NCI-H510A (cell line): Measurements from ENCODE around the gene SLC12A5.

ENCODE experiments used
- DNase-seq: peaks from one replicate; lab custom pipeline; 2025; lab: John Stamatoyannopoulos, UW

SLC12A5 gene

DNA sequence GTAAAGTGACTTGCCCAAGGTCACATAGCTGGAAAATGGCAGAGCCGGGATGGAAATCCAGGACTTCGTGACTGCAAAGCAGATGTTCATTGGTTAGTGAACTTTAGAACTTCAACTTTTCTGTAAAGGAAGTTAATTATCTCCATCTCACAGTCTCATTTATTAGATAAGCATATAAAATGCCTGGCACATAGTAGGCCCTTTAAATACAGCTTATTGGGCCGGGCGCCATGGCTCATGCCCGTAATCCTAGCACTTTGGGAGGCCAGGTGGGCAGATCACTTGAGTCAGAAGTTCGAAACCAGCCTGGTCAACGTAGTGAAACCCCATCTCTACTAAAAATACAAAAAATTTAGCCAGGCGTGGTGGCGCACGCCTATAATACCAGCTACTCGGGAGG, 22.1 kb upstream of the SLC12A5 start:
- DNase-seq, result no peak

DNA sequence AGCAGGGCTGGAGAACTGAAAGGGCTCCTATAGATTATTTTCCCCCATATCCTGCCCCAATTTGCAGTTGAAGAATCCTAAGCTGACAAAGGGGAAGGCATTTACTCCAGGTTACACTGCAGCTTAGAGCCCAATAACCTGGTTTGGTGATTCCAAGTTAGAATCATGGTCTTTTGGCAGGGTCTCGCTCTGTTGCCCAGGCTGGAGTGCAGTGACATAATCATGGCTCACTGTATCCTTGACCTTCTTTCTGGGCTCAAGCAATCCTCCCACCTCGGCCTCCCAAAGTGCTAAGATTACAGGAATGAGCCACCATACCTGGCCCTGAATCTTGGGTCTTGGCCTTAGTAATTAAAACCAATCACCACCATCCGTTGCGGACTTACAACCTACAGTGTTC, 21.3 kb upstream of the SLC12A5 start:
- no peak for DNase-seq

DNA sequence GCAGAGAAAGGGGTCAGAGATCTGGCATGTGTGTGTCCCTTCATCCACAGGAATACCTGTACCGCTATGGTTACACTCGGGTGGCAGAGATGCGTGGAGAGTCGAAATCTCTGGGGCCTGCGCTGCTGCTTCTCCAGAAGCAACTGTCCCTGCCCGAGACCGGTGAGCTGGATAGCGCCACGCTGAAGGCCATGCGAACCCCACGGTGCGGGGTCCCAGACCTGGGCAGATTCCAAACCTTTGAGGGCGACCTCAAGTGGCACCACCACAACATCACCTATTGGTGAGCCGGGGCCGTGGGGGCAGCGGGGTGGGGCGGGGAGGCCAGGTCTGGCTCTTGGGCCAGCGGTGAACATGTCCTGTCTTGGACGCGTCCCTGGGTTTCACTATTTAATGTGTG, 19.2 kb upstream of the SLC12A5 start:
- DNase-seq, result no peak

DNA sequence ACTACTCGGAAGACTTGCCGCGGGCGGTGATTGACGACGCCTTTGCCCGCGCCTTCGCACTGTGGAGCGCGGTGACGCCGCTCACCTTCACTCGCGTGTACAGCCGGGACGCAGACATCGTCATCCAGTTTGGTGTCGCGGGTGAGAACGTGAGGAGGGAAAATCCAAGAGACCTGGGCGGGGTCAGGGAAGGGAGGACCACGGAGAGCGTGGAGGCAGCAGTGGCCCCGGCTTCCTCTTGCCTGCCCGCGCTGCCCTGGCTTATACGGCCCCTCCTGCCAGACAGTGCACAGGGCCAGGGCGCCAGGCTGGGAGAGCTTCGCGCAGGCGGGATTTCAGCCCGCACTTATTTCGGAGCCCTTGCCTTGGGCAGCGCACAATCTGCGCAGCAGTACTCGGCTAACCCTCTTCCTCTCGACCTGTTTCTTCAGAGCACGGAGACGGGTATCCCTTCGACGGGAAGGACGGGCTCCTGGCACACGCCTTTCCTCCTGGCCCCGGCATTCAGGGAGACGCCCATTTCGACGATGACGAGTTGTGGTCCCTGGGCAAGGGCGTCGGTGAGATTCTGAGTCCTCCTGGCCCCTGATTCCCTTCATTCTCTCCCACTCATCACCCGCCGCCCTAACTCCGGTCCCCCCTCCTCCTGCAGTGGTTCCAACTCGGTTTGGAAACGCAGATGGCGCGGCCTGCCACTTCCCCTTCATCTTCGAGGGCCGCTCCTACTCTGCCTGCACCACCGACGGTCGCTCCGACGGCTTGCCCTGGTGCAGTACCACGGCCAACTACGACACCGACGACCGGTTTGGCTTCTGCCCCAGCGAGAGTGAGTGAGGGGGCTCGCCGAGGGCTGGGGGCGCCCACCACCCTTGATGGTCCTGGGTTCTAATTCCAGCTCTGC, 18.3 kb upstream of the SLC12A5 start:
- no peak for DNase-seq

DNA sequence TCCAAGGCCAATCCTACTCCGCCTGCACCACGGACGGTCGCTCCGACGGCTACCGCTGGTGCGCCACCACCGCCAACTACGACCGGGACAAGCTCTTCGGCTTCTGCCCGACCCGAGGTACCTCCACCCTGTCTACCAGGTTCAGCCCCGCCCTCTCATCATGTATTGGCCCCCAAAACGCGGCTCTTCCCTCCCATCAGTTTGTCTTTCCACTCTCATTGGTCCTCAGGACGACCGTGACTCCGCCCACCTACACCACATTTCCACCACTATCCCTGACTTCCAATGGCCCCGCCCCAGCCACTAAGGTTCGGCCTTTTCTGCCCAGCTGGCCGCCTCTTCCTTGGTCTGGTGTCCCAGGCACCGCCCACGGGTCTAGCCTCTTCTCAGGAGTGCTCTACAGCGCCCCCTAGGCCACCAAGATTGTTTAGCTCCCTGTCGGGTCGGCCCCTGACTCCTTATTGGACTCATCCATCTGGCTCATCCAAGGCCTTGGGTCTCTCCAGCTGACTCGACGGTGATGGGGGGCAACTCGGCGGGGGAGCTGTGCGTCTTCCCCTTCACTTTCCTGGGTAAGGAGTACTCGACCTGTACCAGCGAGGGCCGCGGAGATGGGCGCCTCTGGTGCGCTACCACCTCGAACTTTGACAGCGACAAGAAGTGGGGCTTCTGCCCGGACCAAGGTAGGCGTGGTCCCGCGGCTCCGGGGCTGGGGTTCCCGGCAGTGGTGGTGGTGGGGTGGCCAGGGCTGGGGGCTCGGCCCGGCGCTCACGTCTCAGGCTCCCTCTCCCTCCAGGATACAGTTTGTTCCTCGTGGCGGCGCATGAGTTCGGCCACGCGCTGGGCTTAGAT, 17.2 kb upstream of the SLC12A5 start:
- DNase-seq, result no peak

DNA sequence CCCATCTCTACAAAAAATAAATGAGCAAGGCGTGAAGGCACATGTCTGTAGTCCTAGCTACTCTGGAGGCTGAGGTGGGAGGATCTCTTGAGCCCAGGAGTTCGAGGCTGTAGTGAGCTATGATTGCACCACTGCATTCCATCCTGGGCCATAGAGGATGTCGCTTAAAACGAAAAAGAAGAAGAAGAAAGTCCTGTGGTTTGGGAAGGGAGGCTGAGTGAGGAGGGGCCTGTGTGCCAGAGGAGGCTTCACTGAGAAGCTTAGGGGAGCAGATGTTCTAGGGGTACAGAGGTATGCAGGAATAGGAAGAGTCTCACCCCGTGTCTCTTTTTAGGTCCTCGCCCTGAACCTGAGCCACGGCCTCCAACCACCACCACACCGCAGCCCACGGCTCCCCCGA, 16.1 kb upstream of the SLC12A5 start:
- DNase-seq, result no peak

DNA sequence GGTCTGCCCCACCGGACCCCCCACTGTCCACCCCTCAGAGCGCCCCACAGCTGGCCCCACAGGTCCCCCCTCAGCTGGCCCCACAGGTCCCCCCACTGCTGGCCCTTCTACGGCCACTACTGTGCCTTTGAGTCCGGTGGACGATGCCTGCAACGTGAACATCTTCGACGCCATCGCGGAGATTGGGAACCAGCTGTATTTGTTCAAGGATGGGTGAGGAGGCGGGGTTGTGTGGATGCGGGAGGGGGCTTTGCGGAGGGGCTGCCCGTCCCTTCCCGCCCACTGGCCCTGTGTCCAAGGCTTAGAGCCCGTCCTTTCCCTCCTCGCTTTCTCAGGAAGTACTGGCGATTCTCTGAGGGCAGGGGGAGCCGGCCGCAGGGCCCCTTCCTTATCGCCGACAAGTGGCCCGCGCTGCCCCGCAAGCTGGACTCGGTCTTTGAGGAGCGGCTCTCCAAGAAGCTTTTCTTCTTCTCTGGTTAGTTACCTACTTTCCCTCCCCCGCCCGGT, 15.6 kb upstream of the SLC12A5 start:
- DNase-seq, result no peak

DNA sequence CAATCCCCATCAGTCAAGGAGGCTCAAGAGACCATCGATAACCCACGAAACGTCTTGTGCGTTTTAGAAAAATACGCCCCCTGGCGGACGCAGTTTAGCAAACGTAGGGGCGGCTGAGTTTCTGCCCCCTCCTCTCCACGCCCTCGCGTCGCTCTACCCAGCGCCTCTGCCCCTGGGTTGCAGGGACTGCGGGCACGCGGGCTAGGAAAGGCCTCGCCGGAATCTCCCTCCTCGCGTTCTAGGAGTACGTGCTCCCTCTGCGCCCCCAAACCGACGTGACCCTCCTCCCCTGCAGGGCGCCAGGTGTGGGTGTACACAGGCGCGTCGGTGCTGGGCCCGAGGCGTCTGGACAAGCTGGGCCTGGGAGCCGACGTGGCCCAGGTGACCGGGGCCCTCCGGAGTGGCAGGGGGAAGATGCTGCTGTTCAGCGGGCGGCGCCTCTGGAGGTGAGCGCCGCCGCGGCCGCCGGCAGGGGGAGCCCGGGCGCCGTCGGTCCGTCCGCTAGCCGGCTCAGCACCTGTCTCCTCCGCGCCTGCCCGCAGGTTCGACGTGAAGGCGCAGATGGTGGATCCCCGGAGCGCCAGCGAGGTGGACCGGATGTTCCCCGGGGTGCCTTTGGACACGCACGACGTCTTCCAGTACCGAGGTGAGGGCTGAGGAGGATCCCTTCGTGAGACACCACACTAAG, 15.0 kb upstream of the SLC12A5 start:
- peak; percentile 73 for DNase-seq

DNA sequence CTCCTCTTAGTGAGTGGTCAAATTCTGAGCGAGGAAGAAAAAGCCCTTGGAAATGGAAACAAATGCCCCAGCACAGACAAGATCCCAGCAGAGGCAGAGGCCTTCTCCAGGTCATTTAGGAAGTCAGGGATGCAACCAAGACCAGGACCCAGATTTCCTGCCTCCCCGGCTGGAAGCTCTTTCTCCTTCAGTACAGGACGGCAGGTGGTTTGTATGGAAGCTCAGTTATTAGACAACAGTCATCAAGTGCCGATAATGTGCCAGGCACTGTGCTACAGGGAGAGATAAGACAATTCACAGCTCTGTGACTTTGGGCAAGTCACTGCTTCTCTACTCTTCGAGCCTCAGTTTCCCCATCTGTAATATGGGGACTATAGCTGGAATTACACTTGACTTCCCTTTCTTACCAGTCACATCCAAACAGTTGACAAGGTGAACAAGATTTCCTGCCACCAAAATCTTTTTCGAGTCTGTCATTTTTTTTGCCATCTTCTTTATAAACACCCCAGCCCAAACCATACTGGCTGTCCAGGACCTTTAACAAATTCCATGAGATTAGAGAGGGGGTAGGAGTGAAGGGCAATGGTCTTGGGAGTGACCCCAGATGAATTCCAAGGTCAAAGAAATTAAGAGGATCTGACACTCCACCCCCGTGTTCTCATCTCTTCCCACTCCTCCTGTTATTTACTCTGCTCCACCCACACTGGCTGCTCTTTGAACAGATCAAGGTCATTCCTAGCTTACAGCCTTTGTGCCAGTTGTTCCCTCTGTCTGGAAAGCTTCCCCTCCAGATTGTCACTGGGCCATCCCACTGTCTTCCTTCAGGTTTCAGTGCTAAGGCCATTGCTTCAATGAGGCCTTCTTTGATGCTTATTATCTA, 14.3 kb upstream of the SLC12A5 start:
- DNase-seq, result no peak

DNA sequence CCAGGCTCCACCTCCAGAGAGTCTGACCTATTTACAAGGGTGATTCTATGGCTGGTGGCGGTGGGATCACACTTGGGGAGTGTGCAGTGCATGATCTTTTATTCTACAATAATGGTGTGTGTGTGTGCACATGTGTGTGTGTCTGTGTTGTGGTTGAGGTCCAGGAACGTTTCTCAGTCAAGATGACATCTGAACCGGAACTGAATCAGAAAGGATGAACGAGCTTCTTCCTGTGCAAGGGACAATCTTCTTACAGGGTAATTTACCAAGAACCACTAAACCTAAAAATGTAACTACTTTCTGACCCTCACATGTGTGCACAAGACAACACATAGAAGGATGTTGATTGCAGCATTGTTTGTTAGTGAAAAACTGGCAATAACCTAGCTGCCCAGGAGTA, 11.7 kb upstream of the SLC12A5 start:
- DNase-seq, result no peak

DNA sequence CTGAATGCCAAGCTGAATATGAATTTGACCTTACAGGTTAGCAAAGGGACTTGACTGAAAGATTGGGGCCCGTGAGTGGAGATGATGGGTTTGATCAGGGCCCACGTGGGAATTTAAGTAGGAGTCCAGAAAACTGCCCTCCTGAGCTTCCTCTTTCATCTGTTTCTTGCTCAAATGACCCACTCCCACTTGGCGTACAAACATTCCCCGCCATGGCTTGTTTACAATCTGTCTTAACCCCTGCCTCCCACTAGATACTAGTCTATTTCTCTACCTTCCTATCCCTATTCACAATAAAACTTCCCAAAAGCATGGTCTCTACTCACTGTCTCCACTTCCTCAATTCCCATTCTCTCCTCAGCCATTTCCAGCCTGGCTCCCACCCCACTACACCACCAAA, 10.9 kb upstream of the SLC12A5 start:
- DNase-seq, result no peak

DNA sequence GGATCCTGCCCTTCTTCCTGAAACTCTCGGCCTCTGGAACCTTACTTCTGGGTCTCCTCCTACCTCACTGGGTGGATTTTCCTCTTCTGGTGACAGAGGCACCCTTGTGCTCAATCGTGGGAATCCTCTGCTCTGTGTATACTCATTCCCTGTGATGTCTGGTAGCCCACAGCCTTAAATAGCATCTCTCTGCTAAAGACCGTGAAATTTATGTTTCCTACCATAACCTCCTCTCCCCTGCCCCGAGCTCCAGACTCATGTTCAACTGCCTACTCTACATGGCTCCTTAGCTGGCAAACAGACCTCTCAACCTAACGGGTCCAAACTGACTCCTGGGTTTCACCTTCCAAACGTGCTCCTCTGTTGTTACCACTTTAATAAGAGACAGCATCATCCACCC, 10.4 kb upstream of the SLC12A5 start:
- DNase-seq, result no peak

DNA sequence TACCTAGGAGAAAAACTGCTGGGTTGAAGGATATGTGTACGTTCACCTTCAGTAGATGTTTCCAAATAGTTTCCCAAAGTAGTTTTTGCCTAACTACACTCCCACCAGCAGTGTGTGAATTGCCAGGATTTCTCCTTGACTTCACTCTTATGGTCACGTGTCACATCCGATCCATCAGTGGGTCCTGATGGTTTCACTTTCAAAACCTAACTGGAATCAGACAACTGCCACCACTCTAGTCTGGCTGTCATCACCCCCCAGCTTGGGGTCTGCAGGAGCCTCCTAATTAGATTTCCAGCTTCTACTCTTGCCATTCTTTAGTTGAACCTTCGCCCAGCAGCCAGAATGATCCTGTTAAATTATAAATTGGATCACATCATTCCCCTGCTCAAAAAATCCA, 8.5 kb upstream of the SLC12A5 start:
- no peak for DNase-seq

DNA sequence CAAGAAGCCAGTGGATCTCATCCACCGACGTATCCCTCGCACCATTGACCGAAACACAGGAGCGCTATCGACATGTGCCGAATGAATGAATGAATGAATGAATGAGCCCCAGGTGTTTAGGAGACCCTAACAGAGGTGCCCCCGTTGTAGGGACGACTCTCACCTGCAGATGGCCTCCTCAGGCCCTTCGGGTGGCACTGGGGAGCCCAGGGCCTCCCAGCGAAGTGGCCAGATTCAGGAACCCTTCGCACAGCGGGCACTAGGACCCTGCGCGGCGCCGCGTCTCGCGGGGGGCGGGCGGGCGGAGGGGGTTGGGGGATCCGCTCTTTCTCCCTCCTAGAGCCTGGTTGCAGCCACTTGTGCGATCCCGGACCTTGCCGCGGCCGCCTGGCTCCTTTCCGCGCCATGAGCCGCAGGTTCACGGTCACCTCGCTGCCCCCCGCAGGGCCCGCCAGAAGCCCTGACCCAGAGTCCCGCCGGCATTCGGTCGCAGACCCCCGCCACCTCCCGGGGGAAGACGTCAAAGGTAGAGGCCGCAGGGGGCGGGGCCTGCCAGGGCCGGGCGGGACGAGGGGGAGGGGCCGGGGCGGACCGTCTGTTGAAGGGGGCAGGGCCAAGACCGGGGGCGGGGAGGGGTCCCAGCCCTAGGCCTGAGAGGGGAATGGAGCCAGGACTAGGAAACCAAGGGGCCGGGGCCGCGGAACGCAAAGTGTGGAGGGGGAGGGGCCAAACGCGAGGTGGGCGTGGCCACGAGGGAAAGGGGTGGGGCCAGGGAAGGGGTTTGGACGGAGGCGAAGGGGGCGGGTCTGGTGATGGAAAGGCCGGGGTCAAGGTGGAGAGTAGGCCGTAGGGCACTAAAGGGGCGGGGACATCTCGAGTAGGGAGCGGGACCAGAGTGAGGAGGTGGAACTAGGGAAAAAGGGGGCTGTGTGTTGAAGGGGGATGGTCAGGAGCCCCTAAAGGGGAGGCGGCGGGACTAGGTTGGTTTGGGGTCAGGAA, 7.4 kb upstream of the SLC12A5 start:
- DNase-seq, result peak; percentile 82

DNA sequence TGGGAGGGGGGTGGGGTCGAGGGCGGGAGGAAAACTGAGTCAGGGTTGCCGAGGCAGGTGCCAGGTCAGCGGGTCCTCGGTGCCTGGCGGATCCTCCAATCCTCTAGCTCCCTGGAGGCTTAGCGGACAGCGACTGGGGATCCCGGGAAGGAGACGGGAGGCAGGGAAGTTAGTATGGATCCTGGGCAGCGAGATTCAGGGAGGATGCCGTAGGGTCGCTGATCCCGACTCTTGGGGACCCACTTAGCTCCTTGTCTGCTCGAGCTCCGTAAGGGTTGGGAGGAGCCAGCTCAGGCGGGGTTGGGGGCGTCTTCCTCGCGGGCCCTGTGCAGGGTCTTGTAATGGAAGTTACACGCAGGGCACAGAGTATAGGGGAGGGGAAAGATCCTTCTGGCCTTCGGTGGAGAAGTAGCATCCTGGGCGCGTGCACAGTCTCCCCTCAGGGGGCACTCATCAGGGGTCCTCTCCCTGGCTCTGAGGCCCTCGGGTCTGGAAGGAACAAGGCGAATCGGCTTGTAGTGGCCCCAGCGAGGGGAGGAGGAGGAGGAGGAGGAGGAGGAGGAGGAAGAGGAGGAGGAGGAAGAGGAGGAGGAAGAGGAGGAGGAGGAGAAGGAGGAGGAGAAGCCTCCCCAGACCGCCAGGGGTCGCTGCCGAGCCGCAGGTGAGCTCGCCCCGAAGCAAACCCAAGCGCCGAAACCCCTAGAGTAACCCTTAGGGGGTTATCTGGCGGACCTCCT, 6.4 kb upstream of the SLC12A5 start:
- peak; percentile 35 for DNase-seq

DNA sequence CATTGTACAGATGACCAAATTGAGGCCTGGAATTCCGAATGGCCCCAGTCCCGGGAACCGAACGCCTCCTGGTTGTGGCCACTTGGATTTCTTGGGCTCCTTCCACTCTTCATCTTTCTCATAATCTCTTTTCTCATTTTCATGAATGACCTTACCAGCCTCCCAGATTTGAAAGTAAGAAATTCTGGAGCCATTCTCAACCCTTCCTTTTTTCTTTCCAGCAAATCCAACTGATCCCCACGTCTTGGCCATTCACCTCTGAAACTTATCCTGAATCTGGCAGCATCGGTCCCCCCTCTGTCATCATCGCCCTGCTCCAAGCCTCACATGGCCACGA, 5.9 kb upstream of the SLC12A5 start:
- DNase-seq, result no peak

DNA sequence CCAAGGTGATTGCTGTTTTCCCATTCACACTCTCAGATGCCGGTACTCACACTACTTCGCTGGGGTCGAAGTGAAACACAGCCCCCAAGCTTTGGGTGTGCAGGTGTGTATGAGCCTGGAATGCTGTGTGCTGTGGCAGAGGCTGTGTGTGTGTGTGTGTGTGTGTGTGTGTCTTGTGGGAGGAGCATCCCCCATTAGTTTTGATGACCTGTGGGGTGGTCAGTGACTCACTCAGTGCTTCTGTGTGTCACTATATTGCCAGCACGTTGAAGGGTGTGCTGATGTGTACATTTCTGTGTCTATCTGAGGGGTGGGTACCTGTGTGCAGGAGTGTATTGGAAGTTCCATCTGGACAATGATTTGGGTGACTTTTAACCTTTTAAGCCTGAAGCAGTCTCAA, 5.0 kb upstream of the SLC12A5 start:
- DNase-seq, result no peak

DNA sequence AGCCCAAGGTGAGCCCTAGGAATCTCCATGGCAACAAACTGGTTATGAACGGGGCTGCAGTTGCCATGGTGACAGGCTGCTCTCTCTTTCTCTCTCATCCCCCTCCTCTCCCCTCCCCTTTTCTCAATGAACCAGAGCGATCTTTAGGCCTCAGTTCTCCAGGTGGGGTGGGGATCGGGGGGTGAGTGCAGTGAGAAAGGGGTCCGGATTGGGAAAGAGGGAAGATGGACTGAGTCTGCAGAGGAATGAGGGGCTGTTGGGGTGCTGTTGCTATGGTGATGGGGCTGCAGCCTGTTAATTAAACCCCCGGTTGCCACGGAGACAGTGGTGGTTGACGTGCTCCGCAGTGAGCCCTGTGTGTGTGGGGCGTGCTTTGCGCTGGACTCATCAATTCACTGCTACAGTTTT, 3.6 kb upstream of the SLC12A5 start:
- DNase-seq, result no peak

DNA sequence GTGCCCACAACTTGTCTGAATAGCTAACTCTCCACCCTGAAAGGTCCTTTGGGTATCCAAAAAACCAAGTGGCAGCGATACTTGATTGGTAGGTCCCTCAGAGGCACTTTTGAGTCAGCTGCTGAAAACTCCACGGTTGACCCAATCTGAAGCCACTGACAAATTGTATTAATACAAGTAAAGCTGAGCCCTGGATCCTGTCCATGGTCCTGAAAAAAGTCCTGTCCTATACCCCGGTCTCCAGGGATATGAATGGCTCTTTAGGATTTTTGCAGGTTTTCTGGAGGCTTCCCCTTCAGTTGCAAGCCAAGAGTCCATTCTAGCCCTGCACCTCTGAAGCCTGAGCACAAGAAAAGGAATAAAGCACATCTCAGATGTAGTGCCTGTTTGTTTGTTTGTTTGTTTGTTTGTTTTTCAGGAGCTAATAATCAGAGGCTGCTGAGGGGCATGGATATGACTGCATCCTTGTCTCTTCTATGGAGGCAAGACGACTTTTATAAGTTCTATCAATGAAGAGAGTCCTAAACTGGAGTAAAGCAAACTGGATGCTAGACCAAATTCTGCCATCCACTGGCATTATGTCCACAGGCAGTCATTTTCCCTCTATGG, 1.7 kb upstream of the SLC12A5 start:
- no peak for DNase-seq
